Brain microvascular endothelial cell (primary cell): Measurements from ENCODE around the gene TRAP1.

ENCODE experiments used
- DNase-seq: peaks from one replicate; pipeline ENCODE4 v3.0.0-alpha.2; 2020
- H3K27ac ChIP-seq: fragments of 250-450 bp; sonication (Bioruptor Pico); 2 replicates; pipeline ENCODE4 v1.5.1; 2020; ENCODE audit warnings: mild to moderate bottlenecking, moderate library complexity
- H3K27me3 ChIP-seq: fragments of 250-450 bp; sonication (Bioruptor Pico); replicated peaks from 2 replicates; pipeline ENCODE4 v1.5.1; 2020; ENCODE audit warnings: mild to moderate bottlenecking
- H3K36me3 ChIP-seq: fragments of 250-450 bp; sonication (Bioruptor Pico); replicated peaks from 2 replicates; pipeline ENCODE4 v1.5.1; 2020; ENCODE audit warnings: mild to moderate bottlenecking
- H3K4me3 ChIP-seq: 2 replicates; pipeline ENCODE4 v1.5.1; 2011; ENCODE audit warnings: low read depth, mild to moderate bottlenecking, control low read depth, low read length, moderate library complexity
- in situ Hi-C: cut with HindIII; loops from 2 replicates; pipeline ENCODE4 v1.10.0; 2017; ENCODE audit warnings: low sequenced_read_pairs, low pct_ligation_motif_present
- TF ChIP-seq, protein P1 (sequence below): IDR thresholded peaks from 2 replicates; pipeline ENCODE4 v1.5.1; 2011; ENCODE audit warnings: low read depth, mild to moderate bottlenecking, moderate library complexity, low read length, control low read depth, inconsistent platforms; ENCODE audit errors: missing control alignments

The TRAP1 gene

DNA sequence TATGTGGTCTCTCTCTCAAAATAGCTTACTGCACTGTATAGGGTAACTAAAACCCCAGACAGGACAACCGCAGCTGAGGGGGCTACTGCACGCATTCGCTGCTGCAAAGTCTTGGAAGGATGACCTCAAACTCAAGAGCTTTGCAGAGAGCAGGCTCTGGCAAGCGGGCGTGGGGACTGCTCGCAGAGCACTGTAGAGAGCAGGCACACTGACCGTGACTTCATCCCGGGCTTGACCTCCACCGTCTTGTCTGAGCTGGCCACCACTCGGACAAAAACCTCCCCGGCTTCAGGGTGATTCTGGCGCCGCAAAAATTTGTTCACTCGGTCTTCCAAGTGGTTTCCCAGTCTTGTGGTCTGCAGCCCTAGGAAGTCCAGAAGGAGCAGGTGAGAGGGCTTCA lies 22.9 kb upstream of the TRAP1 start:
- Histone ChIP-seq H3K27ac (no peak overlapping the region), H3K36me3 (peaks cover 52% of the 10 kb centered on the region), H3K4me3 (no peak overlapping the region), H3K27me3 (no peaks in the 10 kb centered on the region)
- TF ChIP-seq, protein P1, sequence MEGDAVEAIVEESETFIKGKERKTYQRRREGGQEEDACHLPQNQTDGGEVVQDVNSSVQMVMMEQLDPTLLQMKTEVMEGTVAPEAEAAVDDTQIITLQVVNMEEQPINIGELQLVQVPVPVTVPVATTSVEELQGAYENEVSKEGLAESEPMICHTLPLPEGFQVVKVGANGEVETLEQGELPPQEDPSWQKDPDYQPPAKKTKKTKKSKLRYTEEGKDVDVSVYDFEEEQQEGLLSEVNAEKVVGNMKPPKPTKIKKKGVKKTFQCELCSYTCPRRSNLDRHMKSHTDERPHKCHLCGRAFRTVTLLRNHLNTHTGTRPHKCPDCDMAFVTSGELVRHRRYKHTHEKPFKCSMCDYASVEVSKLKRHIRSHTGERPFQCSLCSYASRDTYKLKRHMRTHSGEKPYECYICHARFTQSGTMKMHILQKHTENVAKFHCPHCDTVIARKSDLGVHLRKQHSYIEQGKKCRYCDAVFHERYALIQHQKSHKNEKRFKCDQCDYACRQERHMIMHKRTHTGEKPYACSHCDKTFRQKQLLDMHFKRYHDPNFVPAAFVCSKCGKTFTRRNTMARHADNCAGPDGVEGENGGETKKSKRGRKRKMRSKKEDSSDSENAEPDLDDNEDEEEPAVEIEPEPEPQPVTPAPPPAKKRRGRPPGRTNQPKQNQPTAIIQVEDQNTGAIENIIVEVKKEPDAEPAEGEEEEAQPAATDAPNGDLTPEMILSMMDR: no peak
- in situ Hi-C loops: loop anchor here (10.0 kb wide), 1 partner anchor 135 kb away; no protein-coding TSS in a partner anchor
- no peak for DNase-seq

- DNase-seq: no peak
- Histone ChIP-seq H3K4me3 (no peak overlapping the region), H3K27me3 (no peaks in the 10 kb centered on the region), H3K36me3 (peaks cover 48% of the 10 kb centered on the region), H3K27ac (no peak overlapping the region)
- in situ Hi-C loops: loop anchor here (10.0 kb wide), 1 partner anchor 135 kb away; no protein-coding TSS in a partner anchor
- TF ChIP-seq, protein P1: no peak
These were observed 22.3 kb upstream of the TRAP1 start for GRCh38 chr16:3739636-3740035.

- Histone ChIP-seq H3K36me3 (peaks cover 45% of the 10 kb centered on the region), H3K4me3 (no peak overlapping the region), H3K27me3 (no peaks in the 10 kb centered on the region), H3K27ac (no peak overlapping the region)
- DNase-seq: no peak
- in situ Hi-C loops: no loop called here
- TF ChIP-seq, protein P1: no peak
These were observed 21.2 kb upstream of the TRAP1 start for GRCh38 chr16:3738541-3738940.

DNA sequence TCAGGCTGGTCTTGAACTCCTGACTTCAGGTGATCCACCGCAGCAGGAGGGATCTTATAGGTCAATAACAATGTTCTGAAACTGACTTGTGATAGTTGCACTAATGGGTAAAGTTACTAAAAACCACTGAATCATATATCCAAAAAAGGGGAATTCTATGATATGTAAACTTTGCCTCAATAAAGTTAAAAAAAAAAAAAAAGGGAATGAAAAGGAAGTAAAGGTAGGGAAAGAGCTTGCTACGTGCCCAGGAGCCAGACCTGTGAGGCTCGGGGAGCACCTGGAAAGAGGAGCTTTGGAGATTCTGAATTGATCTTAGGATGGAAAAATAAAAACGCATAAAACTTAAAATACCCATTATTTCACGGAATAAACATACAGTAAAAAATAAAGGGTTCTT lies 20.8 kb upstream of the TRAP1 start:
- in situ Hi-C loops: no loop called here
- Histone ChIP-seq H3K27me3 (no peaks in the 10 kb centered on the region), H3K4me3 (no peak overlapping the region), H3K27ac (no peak overlapping the region), H3K36me3 (peaks cover 42% of the 10 kb centered on the region)
- TF ChIP-seq, protein P1: no peak
- no peak for DNase-seq

DNA sequence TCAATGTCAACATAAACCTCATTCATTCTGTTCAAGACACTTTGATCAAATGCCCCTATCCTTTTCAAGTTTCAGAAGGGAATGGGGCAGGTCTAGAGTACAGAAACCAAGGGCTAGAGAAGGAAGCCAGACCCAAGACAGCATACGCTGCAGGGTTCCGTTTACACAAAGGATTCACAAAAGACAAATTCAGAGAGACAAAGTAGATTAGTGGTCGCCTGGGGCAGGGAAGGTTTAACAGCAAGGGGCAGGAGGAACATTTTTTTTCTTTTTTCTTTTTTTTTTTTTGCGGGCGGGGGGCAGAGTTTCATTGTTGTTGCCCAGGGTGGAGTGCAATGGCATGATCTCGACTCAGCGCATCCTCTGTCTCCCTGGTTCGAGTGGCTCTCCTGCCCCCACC lies 19.9 kb upstream of the TRAP1 start:
- Histone ChIP-seq H3K27me3 (no peaks in the 10 kb centered on the region), H3K4me3 (no peak overlapping the region), H3K27ac (no peak overlapping the region), H3K36me3 (peaks cover 36% of the 10 kb centered on the region)
- TF ChIP-seq, protein P1: no peak
- no peak for DNase-seq
- in situ Hi-C loops: no loop called here

GRCh38 chr16:3736116-3736515 lies 18.8 kb upstream of the TRAP1 start:
- in situ Hi-C loops: no loop called here
- TF ChIP-seq, protein P1: no peak
- Histone ChIP-seq H3K36me3 (peaks cover 45% of the 10 kb centered on the region), H3K27me3 (no peaks in the 10 kb centered on the region), H3K4me3 (no peak overlapping the region), H3K27ac (no peak overlapping the region)
- DNase-seq: no peak
